ENCODE data around the gene SEMA3F.

The SEMA3F gene

DNA sequence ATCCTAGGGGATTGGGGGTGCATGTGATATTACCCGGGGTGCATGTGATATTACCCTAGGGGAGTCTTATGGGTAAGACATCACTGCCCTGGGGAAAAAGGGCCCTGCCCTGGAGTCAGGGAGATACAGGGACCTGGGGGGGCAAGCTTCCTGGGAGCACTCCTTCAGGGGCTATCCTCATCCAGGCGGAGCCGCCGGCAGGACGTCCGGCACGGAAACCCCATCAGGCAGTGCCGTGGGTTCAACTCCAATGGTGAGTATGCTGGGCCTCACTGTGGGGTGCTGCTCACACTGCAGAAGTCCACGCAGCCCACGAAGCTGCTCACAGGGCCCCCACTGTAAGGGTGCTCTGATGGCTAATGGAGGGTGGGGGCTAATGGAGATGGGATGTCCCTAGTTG lies 31.0 kb downstream of the SEMA3F start:
- no peak overlapping the region for H3K4me3 ChIP-seq (ENCODE audit: low read length)
- no peaks in the 10 kb centered on the region for H3K36me3 ChIP-seq (replicated peaks; ENCODE audit: insufficient read depth, low read length)

DNA sequence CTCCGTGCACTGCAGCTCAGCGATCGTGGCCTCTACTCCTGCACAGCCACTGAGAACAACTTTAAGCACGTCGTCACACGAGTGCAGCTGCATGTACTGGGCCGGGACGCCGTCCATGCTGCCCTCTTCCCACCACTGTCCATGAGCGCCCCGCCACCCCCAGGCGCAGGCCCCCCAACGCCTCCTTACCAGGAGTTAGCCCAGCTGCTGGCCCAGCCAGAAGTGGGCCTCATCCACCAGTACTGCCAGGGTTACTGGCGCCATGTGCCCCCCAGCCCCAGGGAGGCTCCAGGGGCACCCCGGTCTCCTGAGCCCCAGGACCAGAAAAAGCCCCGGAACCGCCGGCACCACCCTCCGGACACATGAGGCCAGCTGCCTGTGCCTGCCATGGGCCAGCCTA lies 32.6 kb downstream of the SEMA3F start:
- H3K36me3 ChIP-seq (replicated peaks; ENCODE audit: insufficient read depth, low read length) = no peaks in the 10 kb centered on the region
- no peaks in the 10 kb centered on the region for H4K20me1 ChIP-seq (ENCODE audit: insufficient read depth, low read length)
- no peak overlapping the region for H3K9ac ChIP-seq (ENCODE audit: low read length)
- peaks cover 61% of the 10 kb centered on the region for H3K27me3 ChIP-seq (replicated peaks; ENCODE audit: insufficient read depth, low read length)
- no peaks in the 10 kb centered on the region for H3K79me2 ChIP-seq (ENCODE audit: low read length)
- H3K4me2 ChIP-seq (ENCODE audit: low read depth, low read length) = no peak overlapping the region
- TF ChIP-seq EZH2phosphoT487 (IDR thresholded peaks at IDR 0.05; ENCODE audit: low read length) (no peak), EZH2 (optimal IDR thresholded peaks at IDR 0.05; ENCODE audit: low read depth, low read length) (no peak)
- TF ChIP-seq, protein P1, sequence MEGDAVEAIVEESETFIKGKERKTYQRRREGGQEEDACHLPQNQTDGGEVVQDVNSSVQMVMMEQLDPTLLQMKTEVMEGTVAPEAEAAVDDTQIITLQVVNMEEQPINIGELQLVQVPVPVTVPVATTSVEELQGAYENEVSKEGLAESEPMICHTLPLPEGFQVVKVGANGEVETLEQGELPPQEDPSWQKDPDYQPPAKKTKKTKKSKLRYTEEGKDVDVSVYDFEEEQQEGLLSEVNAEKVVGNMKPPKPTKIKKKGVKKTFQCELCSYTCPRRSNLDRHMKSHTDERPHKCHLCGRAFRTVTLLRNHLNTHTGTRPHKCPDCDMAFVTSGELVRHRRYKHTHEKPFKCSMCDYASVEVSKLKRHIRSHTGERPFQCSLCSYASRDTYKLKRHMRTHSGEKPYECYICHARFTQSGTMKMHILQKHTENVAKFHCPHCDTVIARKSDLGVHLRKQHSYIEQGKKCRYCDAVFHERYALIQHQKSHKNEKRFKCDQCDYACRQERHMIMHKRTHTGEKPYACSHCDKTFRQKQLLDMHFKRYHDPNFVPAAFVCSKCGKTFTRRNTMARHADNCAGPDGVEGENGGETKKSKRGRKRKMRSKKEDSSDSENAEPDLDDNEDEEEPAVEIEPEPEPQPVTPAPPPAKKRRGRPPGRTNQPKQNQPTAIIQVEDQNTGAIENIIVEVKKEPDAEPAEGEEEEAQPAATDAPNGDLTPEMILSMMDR (IDR thresholded peaks at IDR 0.05; ENCODE audit: low read length) = no peak
- H3K9me2 ChIP-seq (replicated peaks; ENCODE audit: insufficient read depth, low read length) = no peaks in the 10 kb centered on the region
- H2AFZ ChIP-seq (ENCODE audit: low read length) = no peak overlapping the region
- H3K4me3 ChIP-seq (ENCODE audit: low read length) = no peak overlapping the region
- no peaks in the 10 kb centered on the region for H3K9me3 ChIP-seq (replicated peaks; ENCODE audit: insufficient read depth, low read length)
- no peak for DNase-seq
- H3F3A ChIP-seq (ENCODE audit: insufficient read depth, low read length) = no peaks in the 10 kb centered on the region
- no peak overlapping the region for H3K27ac ChIP-seq (ENCODE audit: low read length)
- H3K4me1 ChIP-seq (ENCODE audit: low read length) = no peaks in the 10 kb centered on the region

More for the DNA sequence above, 31.0 kb downstream of the SEMA3F start:
- no peak overlapping the region for H3K4me2 ChIP-seq (ENCODE audit: low read depth, low read length)
- no peak overlapping the region for H2AFZ ChIP-seq (ENCODE audit: low read length)
- no peaks in the 10 kb centered on the region for H3K9me3 ChIP-seq (replicated peaks; ENCODE audit: insufficient read depth, low read length)
- no peak overlapping the region for H3K27ac ChIP-seq (ENCODE audit: low read length)
- TF ChIP-seq EZH2 (optimal IDR thresholded peaks at IDR 0.05; ENCODE audit: low read depth, low read length) (no peak), EZH2phosphoT487 (IDR thresholded peaks at IDR 0.05; ENCODE audit: low read length) (no peak)
- TF ChIP-seq, protein P1 (IDR thresholded peaks at IDR 0.05; ENCODE audit: low read length) = no peak
- H3K9ac ChIP-seq (ENCODE audit: low read length) = no peak overlapping the region
- DNase-seq = no peak
- H3K79me2 ChIP-seq (ENCODE audit: low read length) = no peaks in the 10 kb centered on the region
- H3K4me1 ChIP-seq (ENCODE audit: low read length) = no peaks in the 10 kb centered on the region
- no peaks in the 10 kb centered on the region for H4K20me1 ChIP-seq (ENCODE audit: insufficient read depth, low read length)
- no peaks in the 10 kb centered on the region for H3K9me2 ChIP-seq (replicated peaks; ENCODE audit: insufficient read depth, low read length)
- no peaks in the 10 kb centered on the region for H3F3A ChIP-seq (ENCODE audit: insufficient read depth, low read length)
- H3K27me3 ChIP-seq (replicated peaks; ENCODE audit: insufficient read depth, low read length) = peaks cover 52% of the 10 kb centered on the region

DNA sequence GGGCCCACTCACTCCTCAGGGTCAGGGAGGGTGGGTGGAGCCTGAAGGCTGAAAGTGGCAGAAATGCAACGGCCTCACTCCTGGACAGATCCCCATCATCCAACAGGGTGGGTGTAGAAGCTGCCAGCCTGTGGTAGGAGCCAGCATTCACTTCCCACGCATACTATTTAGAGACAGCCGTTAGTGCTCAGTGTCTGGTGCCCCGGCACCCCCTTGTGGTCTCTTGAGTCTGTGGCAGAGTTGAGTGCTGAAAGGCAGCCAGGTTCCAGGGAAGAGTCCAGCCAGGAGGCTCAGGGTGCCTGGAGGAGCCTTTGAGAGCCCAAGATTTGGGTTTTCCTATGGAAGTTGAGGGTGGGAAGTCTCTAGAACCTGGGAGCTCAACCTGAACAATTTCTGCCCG lies 34.1 kb downstream of the SEMA3F start:
- H4K20me1 ChIP-seq (ENCODE audit: insufficient read depth, low read length) = no peaks in the 10 kb centered on the region
- H3K4me2 ChIP-seq (ENCODE audit: low read depth, low read length) = no peak overlapping the region
- TF ChIP-seq, protein P1 (IDR thresholded peaks at IDR 0.05; ENCODE audit: low read length) = peak; percentile 47
- TF ChIP-seq EZH2phosphoT487 (IDR thresholded peaks at IDR 0.05; ENCODE audit: low read length) = no peak
- H3K9me2 ChIP-seq (replicated peaks; ENCODE audit: insufficient read depth, low read length) = no peaks in the 10 kb centered on the region
- no peaks in the 10 kb centered on the region for H3K9me3 ChIP-seq (replicated peaks; ENCODE audit: insufficient read depth, low read length)
- no peak overlapping the region for H3K27ac ChIP-seq (ENCODE audit: low read length)
- peak; percentile 32 for DNase-seq
- no peaks in the 10 kb centered on the region for H3K4me1 ChIP-seq (ENCODE audit: low read length)
- peaks cover 60% of the 10 kb centered on the region for H3K27me3 ChIP-seq (replicated peaks; ENCODE audit: insufficient read depth, low read length)
- H3K9ac ChIP-seq (ENCODE audit: low read length) = no peak overlapping the region
- H3F3A ChIP-seq (ENCODE audit: insufficient read depth, low read length) = no peaks in the 10 kb centered on the region
- H3K4me3 ChIP-seq (ENCODE audit: low read length) = no peak overlapping the region
- no peaks in the 10 kb centered on the region for H3K36me3 ChIP-seq (replicated peaks; ENCODE audit: insufficient read depth, low read length)
- no peak overlapping the region for H2AFZ ChIP-seq (ENCODE audit: low read length)
- no peaks in the 10 kb centered on the region for H3K79me2 ChIP-seq (ENCODE audit: low read length)
